Right atrium auricular region (tissue), 2 donors: ENCODE results near the gene OSCP1. TPM values are rescaled to one million over a fixed set of nuclear protein-coding genes. Genes with fewer than 3 reads are reported as not detected.
"Not testable (repeated sequence)": the region's sequence is repeated elsewhere in the genome, so short reads cannot be mapped to it uniquely, and the experiment has no call there.

Source experiments
- DNase-seq: peaks from one replicate; pipeline ENCODE4 v3.0.0-alpha.2; 2019; ENCODE audit warnings: low spot score
- H3K27ac ChIP-seq, 2 donors: fragments of 200-600 bp; sonication (generic); 1 replicate in 1 of 2; 2 replicates in 1 of 2; pipeline ENCODE4 v1.5.1; 2016 to 2019
- H3K27me3 ChIP-seq, 2 donors: fragments of 200-600 bp; sonication (generic); one replicate each; pipeline versions ENCODE4 v1.5.1 to v1.6.0; 2017 to 2019
- H3K36me3 ChIP-seq: fragments of 200-600 bp; sonication (generic); one replicate; pipeline ENCODE4 v1.5.1; 2016
- H3K4me1 ChIP-seq, 2 donors: fragments of 200-600 bp; sonication (generic); one replicate each; pipeline versions ENCODE4 v1.5.1 to v1.6.0; 2017 to 2019
- H3K4me3 ChIP-seq, 2 donors: fragments of 200-600 bp; sonication (generic); 1 replicate in 1 of 2; 2 replicates in 1 of 2; pipeline ENCODE4 v1.5.1; 2017 to 2019; ENCODE audit warnings: mild to moderate bottlenecking in 1 of 2, moderate library complexity in 1 of 2
- H3K9me3 ChIP-seq, 2 donors: fragments of 200-600 bp; sonication (generic); one replicate each; pipeline ENCODE4 v1.5.1; 2019
- total RNA-seq, 2 donors: library from RNA; depleted of rRNA; stranded (reverse); fragments of >200 nt; gene quantifications; one replicate each; pipeline ENCODE4 v1.1.0, GENCODE V29; 2016
- TF ChIP-seq, protein P1 (sequence below), 2 donors: fragments of 200-600 bp; sonication (generic); IDR thresholded peaks; one replicate each; pipeline ENCODE4 v1.5.1; 2019; ENCODE audit warnings: antibody characterized with exemption in 2 of 2

The OSCP1 gene
- total RNA-seq, 2 donors from 2014 or later, result 4.9 to 7.9 TPM

DNA sequence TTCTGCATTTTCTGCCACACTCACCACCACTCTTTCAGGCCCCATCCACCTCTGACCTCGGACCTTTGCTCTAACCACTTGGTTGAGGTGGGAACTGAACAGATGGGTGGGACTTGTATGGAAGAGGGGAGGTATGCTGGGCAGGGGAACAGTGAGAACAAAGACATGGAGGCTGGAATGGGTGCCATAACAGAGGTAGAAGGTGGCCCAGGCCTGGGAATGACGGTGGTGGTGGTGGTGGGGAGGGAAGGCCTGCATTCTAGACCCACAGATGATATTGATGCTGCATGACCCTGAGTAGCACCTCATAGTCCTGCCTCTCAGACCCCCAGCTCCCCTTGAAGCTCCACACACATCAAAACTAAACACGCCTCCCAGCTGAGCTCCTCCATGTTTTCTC, 37.7 kb upstream of the OSCP1 start:
- H3K9me3 ChIP-seq, result no peaks in the 10 kb centered on the region
- TF ChIP-seq, protein P1, sequence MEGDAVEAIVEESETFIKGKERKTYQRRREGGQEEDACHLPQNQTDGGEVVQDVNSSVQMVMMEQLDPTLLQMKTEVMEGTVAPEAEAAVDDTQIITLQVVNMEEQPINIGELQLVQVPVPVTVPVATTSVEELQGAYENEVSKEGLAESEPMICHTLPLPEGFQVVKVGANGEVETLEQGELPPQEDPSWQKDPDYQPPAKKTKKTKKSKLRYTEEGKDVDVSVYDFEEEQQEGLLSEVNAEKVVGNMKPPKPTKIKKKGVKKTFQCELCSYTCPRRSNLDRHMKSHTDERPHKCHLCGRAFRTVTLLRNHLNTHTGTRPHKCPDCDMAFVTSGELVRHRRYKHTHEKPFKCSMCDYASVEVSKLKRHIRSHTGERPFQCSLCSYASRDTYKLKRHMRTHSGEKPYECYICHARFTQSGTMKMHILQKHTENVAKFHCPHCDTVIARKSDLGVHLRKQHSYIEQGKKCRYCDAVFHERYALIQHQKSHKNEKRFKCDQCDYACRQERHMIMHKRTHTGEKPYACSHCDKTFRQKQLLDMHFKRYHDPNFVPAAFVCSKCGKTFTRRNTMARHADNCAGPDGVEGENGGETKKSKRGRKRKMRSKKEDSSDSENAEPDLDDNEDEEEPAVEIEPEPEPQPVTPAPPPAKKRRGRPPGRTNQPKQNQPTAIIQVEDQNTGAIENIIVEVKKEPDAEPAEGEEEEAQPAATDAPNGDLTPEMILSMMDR (IDR thresholded peaks at IDR 0.05), result no peak
- no peak overlapping the region for H3K27ac ChIP-seq
- H3K4me1 ChIP-seq, result no peaks in the 10 kb centered on the region
- no peak for DNase-seq
- H3K4me3 ChIP-seq, result no peak overlapping the region
- no peaks in the 10 kb centered on the region for H3K36me3 ChIP-seq
- H3K27me3 ChIP-seq, result no peaks in the 10 kb centered on the region

DNA sequence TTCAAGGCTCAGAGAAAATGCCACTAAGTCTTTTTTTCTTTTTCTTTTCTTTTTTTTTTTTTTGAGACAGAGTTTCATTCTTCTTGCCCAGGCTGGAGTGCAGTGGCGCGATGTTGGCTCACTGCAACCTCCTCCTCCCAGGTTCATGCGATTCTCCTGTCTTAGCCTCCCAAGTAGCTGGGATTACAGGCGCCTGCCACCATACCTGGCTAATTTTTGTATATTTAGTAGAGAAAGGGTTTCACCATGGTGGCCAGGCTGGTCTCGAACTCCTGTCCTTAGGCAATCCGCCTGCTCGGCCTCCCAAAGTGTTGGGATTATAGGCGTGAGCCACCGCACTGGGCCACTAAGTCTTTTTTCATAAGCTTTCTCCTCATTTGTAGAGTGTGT, 37.1 kb upstream of the OSCP1 start:
- H3K27ac ChIP-seq, H3K4me1 ChIP-seq, H3K27me3 ChIP-seq, H3K9me3 ChIP-seq, H3K36me3 ChIP-seq, DNase-seq, H3K4me3 ChIP-seq: not testable (repeated sequence)

DNA sequence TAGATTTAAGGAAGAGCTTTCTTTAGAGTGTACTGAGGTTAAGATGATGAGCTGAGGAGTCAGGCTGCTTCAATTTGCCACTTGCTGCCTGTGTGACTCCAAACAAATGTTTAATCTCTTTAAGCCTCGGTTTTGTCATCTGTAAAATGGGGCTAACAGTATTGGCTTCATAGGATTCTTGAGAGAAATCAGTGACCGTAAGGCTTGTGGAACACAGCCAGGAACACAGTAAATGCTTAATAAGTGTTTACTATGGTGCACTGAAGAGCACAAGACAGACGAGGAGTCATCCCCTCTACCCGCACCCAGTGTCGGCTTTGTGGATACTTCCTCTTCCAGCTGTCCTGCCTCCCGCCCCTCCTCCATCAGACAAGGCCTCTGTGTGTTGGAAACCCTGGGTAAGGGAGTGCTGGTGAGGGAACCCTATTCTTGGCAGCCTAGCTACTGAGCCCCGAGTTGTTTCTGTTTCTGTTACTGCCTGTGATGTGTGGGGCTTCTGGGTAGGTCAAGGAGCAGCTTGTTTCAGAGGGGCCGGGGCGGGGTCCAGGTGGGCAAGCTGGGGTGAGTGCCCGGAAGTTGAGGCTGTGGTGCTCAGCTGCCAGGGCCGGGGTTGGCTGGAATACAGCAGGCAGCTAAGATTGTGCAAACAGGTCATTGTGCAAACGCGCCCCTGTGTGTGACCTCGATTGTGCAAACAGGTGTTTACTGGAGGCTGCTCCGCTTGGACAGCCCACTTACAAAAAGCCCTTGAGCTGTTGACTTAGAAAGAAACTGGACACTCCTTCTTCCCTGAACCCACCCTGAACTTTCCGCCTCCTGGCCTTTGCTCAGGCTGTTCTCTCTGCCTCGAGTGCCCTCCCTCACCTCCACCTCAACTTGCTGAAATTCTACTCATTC, 36.4 kb upstream of the OSCP1 start:
- Histone ChIP-seq H3K4me3 (no peak overlapping the region), H3K9me3 (no peaks in the 10 kb centered on the region), H3K36me3 (no peaks in the 10 kb centered on the region), H3K4me1 (peaks cover 0 to 5% of the 10 kb centered on the region in 2 donors), H3K27ac (peak overlapping the region in 1 of 2 donors; percentile 25), H3K27me3 (no peaks in the 10 kb centered on the region)
- DNase-seq, result peak; percentile 74
- TF ChIP-seq, protein P1 (IDR thresholded peaks at IDR 0.05), result no peak

DNA sequence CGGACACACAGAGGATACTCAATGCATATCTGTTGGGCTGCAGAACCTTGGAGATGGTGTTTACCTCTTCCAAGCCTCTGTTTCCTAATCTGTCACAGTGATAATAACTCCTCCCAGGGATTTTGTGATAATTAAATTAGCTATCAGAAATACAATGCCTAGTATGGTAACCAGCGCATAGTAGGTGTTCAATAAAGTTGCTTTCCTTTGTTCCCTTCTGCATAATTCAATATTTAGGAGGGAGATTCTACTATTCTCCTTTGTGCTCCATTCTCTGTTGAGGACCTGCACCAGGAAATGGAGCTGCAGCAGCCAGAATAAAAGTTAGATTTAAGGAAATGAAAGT, 35.8 kb upstream of the OSCP1 start:
- Histone ChIP-seq H3K9me3 (no peaks in the 10 kb centered on the region), H3K27me3 (no peaks in the 10 kb centered on the region), H3K27ac (no peak overlapping the region), H3K4me1 (peaks cover 0 to 11% of the 10 kb centered on the region in 2 donors), H3K4me3 (no peak overlapping the region), H3K36me3 (no peaks in the 10 kb centered on the region)
- DNase-seq, result no peak
- TF ChIP-seq, protein P1 (IDR thresholded peaks at IDR 0.05), result no peak

DNA sequence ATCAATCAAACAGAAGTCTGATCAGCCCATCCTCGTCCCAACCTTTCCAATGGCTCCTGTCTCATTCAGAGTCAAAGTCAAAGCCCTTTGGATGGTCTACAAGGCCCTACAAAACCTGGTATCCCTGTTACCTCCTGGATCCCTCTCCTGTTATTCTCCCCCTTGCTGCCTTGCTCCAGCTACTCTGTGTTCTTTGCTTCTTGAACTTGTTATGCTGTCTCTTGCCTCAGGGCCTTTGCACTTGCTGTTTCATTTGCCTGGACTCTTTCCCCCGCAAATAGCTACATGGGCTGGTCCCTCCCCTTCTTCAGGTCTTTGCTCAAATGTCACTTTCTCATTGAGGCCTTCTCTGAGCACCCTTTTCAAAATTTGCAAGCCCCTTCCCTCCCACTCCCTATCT, 33.8 kb upstream of the OSCP1 start:
- H3K4me3 ChIP-seq, result no peak overlapping the region
- TF ChIP-seq, protein P1 (IDR thresholded peaks at IDR 0.05), result no peak
- peaks cover 0 to 12% of the 10 kb centered on the region in 2 donors for H3K4me1 ChIP-seq
- no peaks in the 10 kb centered on the region for H3K27me3 ChIP-seq
- H3K9me3 ChIP-seq, result no peaks in the 10 kb centered on the region
- H3K27ac ChIP-seq, result no peak overlapping the region
- DNase-seq, result no peak
- no peaks in the 10 kb centered on the region for H3K36me3 ChIP-seq

DNA sequence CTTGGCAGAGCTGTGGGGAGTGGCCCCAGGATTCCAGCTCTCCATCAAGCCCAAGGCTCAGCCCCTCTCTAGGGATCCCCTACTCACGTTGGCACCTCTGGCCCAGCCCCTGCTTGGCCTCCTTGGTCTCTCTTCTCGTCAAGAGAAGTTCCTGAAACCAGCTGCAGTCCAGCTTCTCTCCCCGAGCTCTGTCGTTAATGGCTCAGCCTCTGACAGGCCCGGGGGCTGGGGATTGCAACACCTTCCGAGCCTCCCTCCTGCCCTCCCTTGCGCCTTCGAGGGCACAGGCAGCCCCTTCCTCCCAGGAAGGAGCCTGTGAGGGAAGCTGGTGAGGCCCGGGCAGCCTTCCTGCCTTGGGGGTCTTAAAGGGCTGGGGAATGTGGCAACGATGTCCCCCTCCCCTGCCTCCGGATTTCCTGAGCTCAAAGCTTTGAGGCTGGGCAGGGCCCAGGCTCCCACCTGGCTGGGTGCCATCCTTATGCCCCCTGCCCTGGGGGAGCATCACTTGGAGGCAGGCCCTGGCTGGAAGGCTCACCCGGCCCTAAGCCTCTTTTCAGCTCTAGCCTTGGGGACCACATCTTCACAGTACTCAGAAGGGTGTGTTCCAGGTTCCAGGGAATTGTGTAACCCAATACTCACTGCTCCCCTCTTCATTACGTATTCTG, 32.6 kb upstream of the OSCP1 start, which contains the start of gene CSF3R:
Gene CSF3R, minus strand, starts transcription at position 190 of the 665 bp plus-strand sequence. CDS start 3,417 bp downstream, outside the sequence.
- Histone ChIP-seq H3K27me3 (no peaks in the 10 kb centered on the region), H3K4me3 (peak within 1 kb of the TSS; percentile 9 to 24), H3K4me1 (peaks cover 0 to 12% of the 10 kb centered on the region in 2 donors), H3K9me3 (no peaks in the 10 kb centered on the region), H3K36me3 (no peaks in the 10 kb centered on the region), H3K27ac (peak within 1 kb of the TSS in 1 of 2 donors; percentile 11)
- DNase-seq, result no peak
- TF ChIP-seq, protein P1 (IDR thresholded peaks at IDR 0.05), result no peak
